Smooth muscle cell (in vitro differentiated cells): Measurements from ENCODE around the gene SYTL1. TPM values are rescaled to one million over a fixed set of nuclear protein-coding genes. Genes with fewer than 3 reads are reported as not detected.

Source experiments
- DNase-seq: peaks from one replicate; lab custom pipeline; 2025; ENCODE audit not compliant: unreplicated experiment; lab: John Stamatoyannopoulos, UW
- H2AFZ ChIP-seq: fragments of 200-600 bp; sonication (generic); 2 replicates; pipeline ENCODE4 v1.6.0; 2016; ENCODE audit warnings: antibody characterized with exemption, low read depth, mild to moderate bottlenecking
- H3F3A ChIP-seq: fragments of 200-600 bp; sonication (generic); 2 replicates; pipeline ENCODE4 v1.6.0; 2017; ENCODE audit warnings: antibody characterized with exemption, low read depth
- H3K27ac ChIP-seq: fragments of 200-600 bp; sonication (generic); 2 replicates; pipeline ENCODE4 v1.5.1; 2016; ENCODE audit warnings: low read depth, mild to moderate bottlenecking
- H3K27me3 ChIP-seq: fragments of 200-600 bp; sonication (generic); 2 replicates; pipeline ENCODE4 v1.6.1; 2016; ENCODE audit warnings: low read depth, mild to moderate bottlenecking
- H3K36me3 ChIP-seq: fragments of 200-600 bp; sonication (generic); 2 replicates; pipeline ENCODE4 v1.5.1; 2016; ENCODE audit warnings: low read depth
- H3K4me1 ChIP-seq: fragments of 200-600 bp; sonication (generic); 2 replicates; pipeline ENCODE4 v1.5.1; 2016; ENCODE audit warnings: low read depth
- H3K4me2 ChIP-seq: fragments of 200-600 bp; sonication (generic); 2 replicates; pipeline ENCODE4 v1.6.0; 2016; ENCODE audit warnings: mild to moderate bottlenecking
- H3K4me3 ChIP-seq: fragments of 200-600 bp; sonication (generic); 2 replicates; pipeline ENCODE4 v1.5.1; 2016; ENCODE audit warnings: mild to moderate bottlenecking
- H3K79me2 ChIP-seq: fragments of 200-600 bp; sonication (generic); 2 replicates; pipeline ENCODE4 v1.6.0; 2016; ENCODE audit warnings: low read depth, mild to moderate bottlenecking
- H3K9ac ChIP-seq: fragments of 200-600 bp; sonication (generic); 2 replicates; pipeline ENCODE4 v1.6.0; 2016; ENCODE audit warnings: low read depth
- H3K9me3 ChIP-seq: fragments of 200-600 bp; sonication (generic); replicated peaks from 2 replicates; pipeline ENCODE4 v1.5.1; 2016; ENCODE audit warnings: low read depth
- H4K20me1 ChIP-seq: fragments of 200-600 bp; sonication (generic); 2 replicates; pipeline ENCODE4 v1.6.0; 2016; ENCODE audit warnings: low read depth
- CTCF ChIP-seq: fragments of 200-600 bp; sonication (generic); IDR thresholded peaks from 2 replicates; pipeline ENCODE4 v1.5.1; 2017; ENCODE audit warnings: borderline replicate concordance, mild to moderate bottlenecking, antibody characterized with exemption; ENCODE audit not compliant: insufficient read depth, poor library complexity, severe bottlenecking
- WGBS: methylation state at CpG from one replicate; pipeline ENCODE4 v1.1.7; 2016; ENCODE audit warnings: low lambda C conversion rate; 5-methylcytosine and 5-hydroxymethylcytosine counted together
- polyA plus RNA-seq: library from polyadenylated mRNA; unstranded; fragments of >200 nt; fragmentation: Nextera tagmentation; extraction: Ambion mirVana; gene quantifications from 2 replicates; pipeline ENCODE4 v1.2.1, GENCODE V29; 2016
- total RNA-seq: library from RNA; depleted of rRNA; stranded (reverse); fragments of >200 nt; gene quantifications from 2 replicates; pipeline ENCODE4 v1.2.3, GENCODE V29; 2014

The SYTL1 gene
- total and polyA plus RNA-seq, 2 experiments from 2014 or later: 14.2 to 16.5 TPM

- no peak for DNase-seq
- Histone ChIP-seq H3K27ac (no peak overlapping the region), H3F3A (no peaks in the 10 kb centered on the region), H3K4me2 (no peak overlapping the region), H3K4me3 (no peak overlapping the region), H3K27me3 (no peaks in the 10 kb centered on the region), H3K79me2 (peaks cover 29% of the 10 kb centered on the region), H3K36me3 (no peaks in the 10 kb centered on the region), H3K9ac (no peak overlapping the region), H3K4me1 (no peaks in the 10 kb centered on the region), H2AFZ (no peak overlapping the region), H3K9me3 (no peaks in the 10 kb centered on the region), H4K20me1 (peaks cover 29% of the 10 kb centered on the region)
- peak; percentile 78 for TF ChIP-seq CTCF
- 76% methylated on average over 11 of the region's 11 CpGs for WGBS
Observed at GRCh38 chr1:27332536-27333281, 9.1 kb upstream of the SYTL1 start.

GRCh38 chr1:27333717-27334279, 8.0 kb upstream of the SYTL1 start:
- no peak for TF ChIP-seq CTCF
- Histone ChIP-seq H3F3A (no peaks in the 10 kb centered on the region), H4K20me1 (peaks cover 18% of the 10 kb centered on the region), H3K4me1 (peaks cover under 1% of the 10 kb centered on the region), H2AFZ (no peak overlapping the region), H3K9me3 (no peaks in the 10 kb centered on the region), H3K4me3 (no peak overlapping the region), H3K9ac (no peak overlapping the region), H3K79me2 (peaks cover 18% of the 10 kb centered on the region), H3K4me2 (no peak overlapping the region), H3K27ac (no peak overlapping the region), H3K36me3 (no peaks in the 10 kb centered on the region), H3K27me3 (no peaks in the 10 kb centered on the region)
- DNase-seq: no peak
- WGBS: 94% methylated on average over 17 of the region's 17 CpGs

DNA sequence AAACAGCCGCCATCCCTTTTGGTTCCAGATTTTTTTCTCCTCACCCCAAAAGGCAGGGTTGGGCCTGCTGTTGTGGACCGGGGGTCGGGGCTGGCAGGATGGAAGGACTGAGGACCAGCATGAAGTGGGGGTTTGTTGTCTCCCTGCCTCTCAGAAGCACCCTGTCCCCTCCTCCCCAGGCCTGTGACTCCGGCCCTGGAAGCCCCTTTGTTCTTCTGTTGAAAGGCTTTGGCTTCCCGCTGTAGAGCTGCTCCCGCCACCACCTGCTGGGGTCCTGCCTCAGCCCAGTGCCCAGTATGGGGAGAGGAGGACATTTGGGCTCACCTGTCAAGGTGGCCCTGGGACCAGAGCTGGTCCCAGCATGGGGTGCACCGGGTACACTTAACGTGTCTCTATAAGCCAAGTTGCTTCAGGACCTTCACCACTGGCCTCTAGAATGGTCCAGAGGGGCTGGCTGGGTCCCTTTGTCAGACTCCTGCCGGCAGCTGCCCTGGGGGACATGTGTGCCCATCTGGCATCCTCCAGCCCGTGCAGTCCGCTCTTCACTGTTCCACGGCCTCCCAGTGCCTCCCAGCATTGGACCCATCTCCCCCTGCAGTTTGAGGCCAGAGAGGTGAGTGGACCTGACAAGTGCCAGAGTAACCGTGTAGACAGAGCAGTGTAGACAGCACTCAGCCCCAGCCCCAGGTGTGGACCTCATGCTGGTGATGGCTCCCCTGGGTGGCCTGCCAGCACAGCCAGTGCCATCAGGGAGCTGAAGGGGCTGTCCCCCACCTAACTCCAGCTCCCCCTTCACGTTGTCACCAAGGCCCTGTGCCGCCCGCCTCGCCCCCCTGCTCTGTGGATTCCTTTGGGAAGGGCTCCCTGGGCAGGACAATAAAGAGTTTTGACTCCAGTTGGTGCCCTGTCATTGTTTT, 6.1 kb upstream of the SYTL1 start:
- WGBS: 93% methylated on average over 17 of the region's 17 CpGs
- H3K9me3 ChIP-seq: no peaks in the 10 kb centered on the region
- H3F3A ChIP-seq: no peaks in the 10 kb centered on the region
- no peaks in the 10 kb centered on the region for H3K79me2 ChIP-seq
- no peak overlapping the region for H3K27ac ChIP-seq
- no peaks in the 10 kb centered on the region for H4K20me1 ChIP-seq
- no peak overlapping the region for H3K9ac ChIP-seq
- peaks cover 8% of the 10 kb centered on the region for H3K4me1 ChIP-seq
- H3K4me3 ChIP-seq: no peak overlapping the region
- no peak overlapping the region for H3K4me2 ChIP-seq
- no peaks in the 10 kb centered on the region for H3K36me3 ChIP-seq
- no peak overlapping the region for H2AFZ ChIP-seq
- TF ChIP-seq CTCF: no peak
- no peak for DNase-seq
- no peaks in the 10 kb centered on the region for H3K27me3 ChIP-seq
